Retinal pigment epithelial cell (primary cell): Measurements from ENCODE around the gene GABBR2.

ENCODE experiments used
- DNase-seq: peaks from one replicate; pipeline ENCODE4 v3.0.0-alpha.2; 2010; ENCODE audit warnings: low read depth
- H3K4me3 ChIP-seq: 2 replicates; pipeline ENCODE4 v1.5.1; 2011; ENCODE audit warnings: mild to moderate bottlenecking, low read length, control low read depth, moderate library complexity
- CTCF ChIP-seq: conservative IDR thresholded peaks from 2 replicates; pipeline ENCODE4 v1.5.1; 2011; ENCODE audit warnings: low read depth, low read length, control low read depth, inconsistent platforms

Gene GABBR2

DNA sequence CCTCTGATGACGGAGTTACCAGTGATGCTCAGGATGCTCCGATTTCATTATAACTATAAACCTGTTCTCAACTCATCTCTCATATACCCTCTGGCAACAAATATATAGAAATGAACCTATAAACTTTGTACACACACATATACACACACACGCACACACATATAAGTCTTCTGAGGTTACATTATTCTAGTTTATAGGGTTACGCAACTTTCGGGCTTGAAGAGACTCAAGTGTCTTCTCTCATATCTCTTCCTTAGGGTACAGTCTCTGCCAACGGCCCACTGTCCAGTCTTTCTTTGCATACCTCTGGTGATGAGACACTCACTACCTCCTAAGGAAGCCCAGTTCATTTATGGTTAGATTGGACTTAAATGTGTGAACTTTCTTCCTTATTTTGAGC lies 383.9 kb downstream of the GABBR2 start:
- no peak overlapping the region for H3K4me3 ChIP-seq
- TF ChIP-seq CTCF: no peak
- DNase-seq: no peak

DNA sequence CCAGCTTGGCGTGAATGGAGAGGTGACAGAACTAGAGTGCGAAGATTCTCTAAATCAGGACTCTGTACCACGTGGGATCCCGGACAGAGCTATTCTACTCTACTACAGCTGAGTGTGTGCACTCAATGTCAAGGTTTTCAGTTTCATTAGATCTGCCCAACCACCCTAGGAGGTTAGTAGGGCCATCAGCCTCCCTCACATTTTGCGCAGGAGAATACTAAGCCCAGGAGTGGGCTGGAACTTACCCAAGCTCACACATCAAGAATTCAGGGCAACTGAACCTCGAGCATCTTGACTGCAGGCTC lies 385.0 kb downstream of the GABBR2 start:
- no peak for TF ChIP-seq CTCF
- H3K4me3 ChIP-seq: no peak overlapping the region
- no peak for DNase-seq

- no peak overlapping the region for H3K4me3 ChIP-seq
- no peak for DNase-seq
- no peak for TF ChIP-seq CTCF
Measured at GRCh38 chr9:98323051-98323830, 385.5 kb downstream of the GABBR2 start.

- DNase-seq: no peak
- no peak overlapping the region for H3K4me3 ChIP-seq
- TF ChIP-seq CTCF: no peak
Measured at GRCh38 chr9:98321269-98321668, 387.5 kb downstream of the GABBR2 start.

GRCh38 chr9:98318834-98319478 lies 389.8 kb downstream of the GABBR2 start:
- DNase-seq: no peak
- no peak overlapping the region for H3K4me3 ChIP-seq
- no peak for TF ChIP-seq CTCF

GRCh38 chr9:98318041-98318790 lies 390.5 kb downstream of the GABBR2 start:
- no peak overlapping the region for H3K4me3 ChIP-seq
- DNase-seq: no peak
- TF ChIP-seq CTCF: no peak
